Omental fat pad (tissue), 4 donors: ENCODE measurements around the gene IL31RA. TPM values are rescaled to one million over a fixed set of nuclear protein-coding genes. Genes with fewer than 3 reads are reported as not detected.

Experiments used
- ATAC-seq: fragments of 150-250 bp; one replicate; pipeline ENCODE4 v1.9.1; 2016; ENCODE audit warnings: mild to moderate bottlenecking, moderate library complexity; ENCODE audit not compliant: low FRiP score
- DNase-seq: peaks from one replicate; pipeline ENCODE4 v3.0.0-alpha.2; 2019; ENCODE audit warnings: low spot score
- CTCF ChIP-seq, 3 donors: fragments of 450-650 bp; IDR thresholded peaks; one replicate each; pipeline ENCODE4 v1.5.1; 2016 to 2017; ENCODE audit warnings: antibody characterized with exemption in 3 of 3, mild to moderate bottlenecking in 3 of 3, moderate library complexity in 2 of 3
- total RNA-seq, 4 donors: library from RNA; depleted of rRNA; stranded (reverse); fragments of >200 nt; gene quantifications; one replicate each; pipeline ENCODE4 v1.1.0, GENCODE V29; 2016

The IL31RA gene
- total RNA-seq, 4 donors from 2014 or later = not detected

- ATAC-seq = no peak
Measured at GRCh38 chr5:55892479-55892878, 41.3 kb downstream of the IL31RA start.

GRCh38 chr5:55894135-55894534 lies 43.0 kb downstream of the IL31RA start:
- no peak for TF ChIP-seq CTCF (IDR thresholded peaks at IDR 0.05)

More at GRCh38 chr5:55892479-55892878, 41.3 kb downstream of the IL31RA start:
- TF ChIP-seq CTCF (IDR thresholded peaks at IDR 0.05) = no peak
- DNase-seq = no peak

GRCh38 chr5:55895346-55895745 lies 44.2 kb downstream of the IL31RA start:
- no peak for TF ChIP-seq CTCF (IDR thresholded peaks at IDR 0.05)
- no peak for ATAC-seq
- DNase-seq = no peak

More at GRCh38 chr5:55894135-55894534, 43.0 kb downstream of the IL31RA start:
- DNase-seq (no peak), ATAC-seq (no peak)

- no peak for TF ChIP-seq CTCF (IDR thresholded peaks at IDR 0.05)
- DNase-seq (no peak), ATAC-seq (no peak)
Measured at GRCh38 chr5:55896238-55896637, 45.1 kb downstream of the IL31RA start.

- DNase-seq = no peak
- ATAC-seq = no peak
- no peak for TF ChIP-seq CTCF (IDR thresholded peaks at IDR 0.05)
Measured at GRCh38 chr5:55896663-55897062, 45.5 kb downstream of the IL31RA start.

GRCh38 chr5:55897206-55897894 lies 46.2 kb downstream of the IL31RA start:
- DNase-seq (no peak), ATAC-seq (peak; percentile 15)

More at GRCh38 chr5:55897206-55897894, 46.2 kb downstream of the IL31RA start:
- TF ChIP-seq CTCF (IDR thresholded peaks at IDR 0.05) = no peak
